ENCODE measurements around the gene HM13.
"Not testable (repeated sequence)": the region's sequence is repeated elsewhere in the genome, so short reads cannot be mapped to it uniquely, and the experiment has no call there.

The HM13 gene

DNA sequence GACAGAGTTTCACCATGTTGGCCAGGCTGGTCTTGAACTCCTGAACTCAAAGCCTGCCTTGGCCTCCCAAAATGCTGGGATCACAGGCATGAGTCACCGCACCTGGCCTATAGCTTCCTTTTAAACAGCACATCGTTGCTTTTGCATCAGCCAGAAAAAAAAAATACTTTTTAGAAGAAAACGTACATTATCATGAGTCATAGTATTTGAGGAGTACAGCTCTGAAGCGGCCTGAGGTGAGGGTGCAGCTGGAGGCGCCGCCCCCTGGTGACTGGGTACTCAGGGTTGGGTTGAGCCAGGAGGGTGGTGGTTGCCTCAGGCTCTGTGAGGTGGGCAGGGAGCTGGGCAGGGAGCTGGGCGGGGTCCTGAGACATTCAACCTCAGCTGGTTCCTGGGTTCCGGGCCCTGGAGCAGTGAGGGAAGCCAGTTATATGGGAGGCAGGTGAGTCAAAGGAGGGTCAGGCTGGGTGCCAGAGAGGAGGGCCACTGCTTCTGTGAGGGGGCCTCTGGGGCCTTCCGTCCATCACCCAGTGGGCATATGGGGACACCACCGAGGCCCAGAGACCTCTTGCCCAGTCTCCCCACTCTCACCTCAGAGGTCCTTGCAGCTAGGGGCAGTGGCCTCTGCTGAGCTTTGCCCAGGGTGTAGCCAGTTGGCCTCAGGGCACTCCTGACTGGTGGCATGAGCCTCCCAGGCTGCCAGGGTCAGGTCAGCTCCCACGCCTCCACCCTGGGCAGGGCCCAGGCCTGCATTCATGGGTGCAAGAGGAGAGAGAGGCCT lies 79.2 kb downstream of the HM13 start:
- DNase-seq (ENCODE audit: low spot score), result no peak

DNA sequence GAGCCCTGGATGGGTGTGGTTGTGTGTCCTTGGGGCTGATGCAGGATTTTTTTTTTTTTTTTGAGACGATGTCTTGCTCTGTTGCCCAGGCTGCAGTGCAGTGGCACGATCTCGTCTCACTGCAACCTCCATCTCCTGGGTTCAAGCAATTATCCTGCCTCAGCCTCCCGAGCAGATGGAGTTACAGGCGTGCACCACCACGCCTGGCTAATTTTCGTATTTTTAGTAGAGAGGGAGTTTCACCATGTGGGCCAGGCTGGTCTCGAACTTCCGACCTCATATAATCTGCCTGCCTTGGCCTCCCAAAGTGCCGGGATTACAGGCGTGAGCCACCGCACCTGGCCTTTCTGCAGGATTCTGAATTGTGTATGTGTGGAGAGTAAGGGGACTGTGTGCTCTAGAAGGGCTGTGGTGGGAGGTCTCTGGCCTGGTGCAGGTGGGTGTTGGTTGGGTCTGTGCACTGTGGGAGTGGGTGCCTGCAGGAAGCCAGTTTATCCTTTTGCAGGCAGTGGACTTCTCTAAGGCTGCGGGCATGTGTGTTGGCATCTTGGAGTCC lies 79.8 kb downstream of the HM13 start:
- DNase-seq (ENCODE audit: low spot score), result no peak

DNA sequence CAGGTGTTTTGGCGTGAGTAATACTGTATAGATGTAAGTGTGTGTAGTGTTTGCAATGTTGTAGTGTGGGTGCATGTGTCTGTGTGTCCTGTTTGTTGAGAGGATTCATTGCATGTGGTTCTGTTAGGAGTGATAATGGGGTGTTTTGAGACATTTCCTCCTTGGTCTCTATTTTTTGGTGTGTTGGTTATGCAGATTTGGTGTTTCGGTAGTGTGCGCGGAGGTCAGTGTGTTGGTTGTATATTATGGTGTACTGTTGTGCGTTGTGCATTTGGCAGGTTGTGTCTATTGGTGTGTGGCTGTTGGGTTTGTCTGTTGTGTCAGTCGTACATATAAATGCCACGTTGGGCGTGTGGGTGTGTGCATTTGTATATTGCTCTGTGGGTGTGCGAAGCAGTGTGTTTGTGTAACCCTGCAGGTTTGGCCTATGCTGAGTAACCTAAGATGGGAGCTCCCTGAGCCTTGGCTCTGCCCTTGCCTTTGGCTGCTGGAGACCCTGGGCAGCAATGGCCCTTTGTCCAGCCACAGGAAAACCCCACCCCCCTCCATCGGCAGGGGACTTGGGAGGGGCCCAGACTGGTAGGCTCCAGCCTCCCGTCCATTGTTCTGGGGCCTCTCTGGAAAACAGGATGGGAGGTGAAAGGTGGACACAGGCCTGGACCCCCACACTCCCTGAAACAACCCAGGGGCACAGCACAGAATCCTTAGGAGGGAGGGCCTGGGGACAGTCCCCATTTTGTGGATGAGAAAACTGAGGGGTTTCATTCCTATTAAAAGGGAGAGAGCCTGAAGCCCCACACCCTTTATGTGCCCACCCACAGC lies 80.5 kb downstream of the HM13 start:
- DNase-seq (ENCODE audit: low spot score), result no peak

DNA sequence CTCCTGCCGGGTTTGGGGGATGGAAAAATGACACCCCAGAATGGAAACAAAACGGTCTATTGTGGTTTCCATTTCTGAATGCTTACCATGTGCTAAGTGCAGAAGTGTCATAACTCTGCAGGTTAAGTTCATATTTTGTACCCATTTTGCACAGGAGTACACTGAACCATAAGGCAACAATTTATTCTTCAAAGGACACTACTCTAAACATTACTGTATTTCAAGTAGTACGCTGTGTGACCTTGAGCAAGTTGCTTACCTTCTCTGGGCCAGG lies 81.1 kb downstream of the HM13 start:
- no peak for DNase-seq (ENCODE audit: low spot score)

DNA sequence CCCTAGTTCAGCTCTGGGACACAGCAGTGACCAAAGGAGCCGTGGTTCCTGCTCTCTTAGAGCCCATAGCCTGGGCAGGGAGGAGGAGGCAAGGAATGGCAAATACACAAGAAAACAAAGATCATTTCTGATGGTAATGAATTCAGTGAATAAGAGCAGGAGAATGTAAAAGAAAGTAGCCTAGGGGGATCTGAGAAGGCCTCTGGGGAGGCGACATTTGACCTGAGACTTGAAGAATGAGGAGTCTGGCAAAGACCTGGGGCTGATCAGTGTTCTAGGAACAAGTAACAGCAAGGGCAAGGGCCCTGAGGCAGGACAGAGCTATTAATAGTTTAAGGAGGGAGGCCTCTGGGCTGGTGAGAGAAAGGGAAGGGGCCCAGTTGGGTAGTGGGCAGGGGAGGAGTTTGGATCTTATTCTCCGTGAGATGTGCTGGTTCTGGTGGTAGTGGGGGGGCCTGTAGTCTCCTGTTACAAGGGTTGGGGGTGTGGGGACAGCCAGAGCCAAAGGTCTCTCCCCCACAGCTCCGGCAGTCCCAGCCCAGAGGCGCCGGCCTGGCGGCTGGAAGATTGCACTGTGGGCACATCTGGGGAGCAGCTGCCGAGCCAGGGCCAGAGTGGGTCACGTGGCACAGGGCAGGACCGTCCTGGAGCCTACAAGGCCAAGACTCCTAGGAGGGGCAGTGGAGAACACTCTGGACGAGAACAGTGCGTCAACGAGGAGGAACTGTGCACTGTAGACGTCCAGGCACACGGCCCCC lies 81.6 kb downstream of the HM13 start:
- no peak for DNase-seq (ENCODE audit: low spot score)

DNA sequence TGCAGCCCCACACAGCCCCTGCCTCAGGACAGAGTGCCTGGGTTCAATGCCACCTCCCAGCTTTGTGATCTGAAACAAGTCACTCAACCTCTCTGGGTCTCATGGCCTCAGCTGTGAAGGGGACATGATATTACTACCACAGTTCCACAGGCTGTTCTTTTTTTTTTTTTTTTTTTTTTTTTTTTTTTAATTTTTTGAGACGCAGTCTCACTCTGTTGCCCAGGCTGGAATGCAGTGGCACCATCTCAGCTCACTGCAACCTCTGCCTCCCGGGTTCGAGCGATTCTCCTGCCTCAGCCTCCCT lies 82.1 kb downstream of the HM13 start:
- not testable (repeated sequence) for DNase-seq (ENCODE audit: low spot score)

DNA sequence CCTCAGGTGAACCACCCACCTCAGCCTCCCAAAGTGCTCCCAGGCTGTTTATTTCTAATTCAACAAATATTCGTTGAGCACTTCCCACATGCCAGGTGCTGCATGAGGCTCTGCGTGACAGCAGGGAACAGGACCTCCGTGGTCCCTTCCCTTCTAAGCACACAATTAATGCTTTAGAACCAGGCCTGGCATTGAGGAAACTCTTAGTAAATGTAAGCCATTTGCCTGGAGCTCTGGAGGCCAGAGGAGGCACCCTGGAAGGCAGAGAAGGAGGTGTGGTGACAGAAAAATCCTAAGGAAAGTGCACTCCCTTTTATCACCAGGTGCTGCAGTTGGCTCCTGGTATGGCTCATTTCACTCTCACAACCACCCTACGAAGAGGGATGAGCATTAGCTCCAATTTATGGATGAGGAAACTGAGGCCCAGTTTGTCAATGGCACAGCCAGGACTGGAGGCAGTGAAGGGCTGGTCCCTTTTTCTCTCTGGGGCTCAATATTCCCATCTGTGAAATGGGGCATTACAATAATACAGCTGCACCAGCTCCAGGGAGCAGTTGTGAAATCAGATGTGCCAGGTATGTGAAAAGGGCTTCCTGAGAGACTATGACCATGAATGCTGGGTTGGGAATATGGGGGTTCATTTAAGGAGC lies 82.7 kb downstream of the HM13 start:
- DNase-seq (ENCODE audit: low spot score), result no peak

DNA sequence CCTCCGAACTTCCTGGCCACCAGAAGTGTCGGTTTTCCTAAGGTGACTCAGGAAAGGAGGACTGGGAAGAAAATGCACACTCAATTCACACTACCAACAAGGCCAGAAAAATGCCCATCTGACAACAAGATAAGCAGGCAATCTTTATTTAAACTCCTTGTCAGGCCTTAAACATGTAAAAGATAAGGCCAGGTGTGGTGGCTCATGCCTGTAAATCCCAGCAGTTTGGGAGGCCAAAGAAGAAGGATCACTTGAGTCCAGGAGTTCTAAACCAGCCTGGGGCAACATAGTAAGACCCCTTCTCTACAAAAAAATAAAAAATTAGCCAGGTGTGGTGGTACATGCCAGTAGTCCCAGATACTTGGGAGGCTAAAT lies 83.2 kb downstream of the HM13 start:
- DNase-seq (ENCODE audit: low spot score), result no peak

DNA sequence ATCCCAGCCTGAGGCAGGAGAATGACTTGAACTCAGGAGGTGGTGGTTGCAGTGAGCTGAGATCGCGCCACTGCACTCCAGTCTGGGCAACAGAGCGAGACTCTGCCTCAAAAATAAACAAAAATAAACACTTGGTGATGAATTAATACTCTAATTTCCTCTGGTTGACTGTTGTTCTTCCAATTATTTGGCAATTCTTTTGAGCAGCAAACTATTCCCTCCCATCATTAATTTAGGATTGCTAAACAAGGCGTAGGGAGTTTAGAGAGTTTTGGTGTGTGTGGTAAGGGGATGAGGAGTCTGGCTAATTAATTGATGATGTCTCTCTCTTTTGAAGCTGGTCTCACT lies 88.2 kb downstream of the HM13 start:
- no peak for DNase-seq (ENCODE audit: low spot score)

DNA sequence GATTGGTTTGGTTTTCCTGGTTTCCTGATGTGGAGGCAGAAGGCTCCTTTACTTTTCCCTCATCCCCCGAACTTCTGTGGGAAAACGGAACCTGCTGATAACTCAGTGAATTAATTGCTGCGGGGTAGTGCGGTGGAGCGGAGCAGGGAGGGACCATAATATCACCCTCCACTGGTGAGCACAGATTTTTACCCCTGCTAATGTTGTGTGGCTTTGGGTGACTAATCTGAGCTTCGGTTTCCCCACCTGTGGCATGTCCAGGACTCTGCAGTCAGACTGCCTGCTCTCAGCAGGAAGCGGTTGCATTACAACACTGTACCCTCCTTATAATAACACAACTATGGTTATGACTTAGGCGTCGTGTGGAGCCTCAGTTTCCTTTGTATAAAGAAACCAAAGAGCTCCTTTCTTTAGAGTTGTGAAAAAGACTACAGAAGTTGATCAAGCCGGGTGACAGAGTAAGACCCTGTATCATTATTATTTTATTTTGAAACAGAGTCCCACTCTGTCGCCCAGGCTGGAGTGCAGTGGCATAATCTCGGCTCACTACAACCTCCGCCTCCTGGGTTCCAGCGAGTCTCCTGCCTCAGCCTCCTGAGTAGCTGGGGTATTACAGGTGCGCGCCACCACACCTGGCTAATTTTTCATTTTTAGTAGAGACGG lies 88.7 kb downstream of the HM13 start:
- no peak for DNase-seq (ENCODE audit: low spot score)

DNA sequence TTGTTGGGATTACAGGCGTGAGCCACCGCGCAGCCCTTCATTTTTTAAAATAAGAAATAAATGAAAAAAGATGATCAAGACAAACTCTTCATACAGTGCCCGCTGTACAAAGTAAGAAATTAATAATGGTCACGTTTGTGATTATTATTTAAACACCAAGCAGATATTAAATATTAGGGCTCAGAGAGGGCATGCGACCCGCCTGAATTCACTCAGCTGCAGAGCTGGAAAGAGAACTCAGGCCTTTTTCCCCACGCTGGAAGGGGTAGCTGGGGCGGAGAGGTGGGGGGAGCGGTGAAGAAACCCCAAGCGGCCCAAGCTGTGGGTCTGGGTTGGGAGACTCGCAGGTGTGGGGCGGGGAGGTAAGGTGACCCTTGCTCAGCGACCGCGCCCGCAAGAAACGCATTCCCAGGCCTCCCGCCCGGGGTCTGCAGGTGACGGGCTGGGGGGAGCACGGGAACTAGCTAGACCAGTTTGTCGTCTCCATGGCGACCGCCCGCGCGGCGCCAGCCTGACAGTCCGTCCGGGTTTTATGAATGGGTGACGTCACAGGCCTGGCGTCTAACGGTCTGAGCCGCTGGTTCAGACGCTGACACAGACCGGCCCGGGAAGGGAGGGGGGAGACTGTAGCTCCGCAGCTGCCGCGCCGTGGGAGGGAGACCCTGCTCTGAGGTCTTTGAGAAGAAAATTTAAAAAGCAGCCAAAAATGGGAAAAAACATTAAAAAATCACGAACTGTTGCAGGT lies 89.8 kb downstream of the HM13 start:
- DNase-seq (ENCODE audit: low spot score), result peak; percentile 80

DNA sequence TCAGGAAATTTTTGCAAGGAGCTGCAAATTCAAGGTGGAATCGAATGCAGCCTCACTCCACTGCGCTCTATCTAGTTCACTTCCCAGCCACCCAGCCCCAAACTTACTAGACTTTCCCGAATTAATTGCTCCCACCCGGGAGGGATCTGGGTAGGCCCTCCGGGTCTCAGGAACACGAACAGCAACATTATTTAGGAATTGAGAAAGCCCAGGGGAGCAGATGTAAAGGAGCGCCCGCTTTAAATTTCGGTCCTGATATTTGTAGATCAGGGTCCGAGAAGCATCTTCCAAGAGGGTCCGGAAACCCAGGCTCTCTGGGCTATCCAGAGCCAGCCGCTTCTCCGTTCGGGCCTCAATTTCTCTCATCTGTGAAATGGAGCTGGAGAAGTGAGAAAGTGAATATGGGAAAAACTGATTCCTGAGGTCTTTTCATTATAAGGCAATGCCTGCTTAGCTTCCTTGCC lies 90.4 kb downstream of the HM13 start:
- no peak for DNase-seq (ENCODE audit: low spot score)

DNA sequence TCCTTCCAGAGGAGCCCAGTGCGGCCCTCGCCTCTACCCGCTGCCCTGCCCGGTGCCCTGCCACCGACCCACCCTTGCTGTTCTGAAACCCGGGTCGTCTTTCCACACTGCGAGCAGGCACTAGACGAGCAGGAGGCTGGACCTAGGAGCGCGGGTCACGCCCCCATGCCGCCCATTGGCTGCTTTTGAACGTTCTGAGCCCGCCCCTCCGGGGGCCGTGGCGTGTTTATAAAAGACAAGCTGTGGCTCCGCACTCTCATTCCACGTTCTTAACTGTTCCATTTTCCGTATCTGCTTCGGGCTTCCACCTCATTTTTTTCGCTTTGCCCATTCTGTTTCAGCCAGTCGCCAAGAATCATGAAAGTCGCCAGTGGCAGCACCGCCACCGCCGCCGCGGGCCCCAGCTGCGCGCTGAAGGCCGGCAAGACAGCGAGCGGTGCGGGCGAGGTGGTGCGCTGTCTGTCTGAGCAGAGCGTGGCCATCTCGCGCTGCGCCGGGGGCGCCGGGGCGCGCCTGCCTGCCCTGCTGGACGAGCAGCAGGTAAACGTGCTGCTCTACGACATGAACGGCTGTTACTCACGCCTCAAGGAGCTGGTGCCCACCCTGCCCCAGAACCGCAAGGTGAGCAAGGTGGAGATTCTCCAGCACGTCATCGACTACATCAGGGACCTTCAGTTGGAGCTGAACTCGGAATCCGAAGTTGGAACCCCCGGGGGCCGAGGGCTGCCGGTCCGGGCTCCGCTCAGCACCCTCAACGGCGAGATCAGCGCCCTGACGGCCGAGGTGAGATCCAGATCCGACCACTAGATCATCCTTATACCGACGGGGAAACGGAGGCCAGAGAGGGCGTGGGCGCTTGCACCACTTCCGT lies 91.0 kb downstream of the HM13 start, which contains the start of gene ID1:
Gene ID1, plus strand, starts transcription at position 259 of the 871 bp plus-strand sequence. Its CDS starts 99 bp downstream, at position 358.
- peak; percentile 94 for DNase-seq (ENCODE audit: low spot score)

DNA sequence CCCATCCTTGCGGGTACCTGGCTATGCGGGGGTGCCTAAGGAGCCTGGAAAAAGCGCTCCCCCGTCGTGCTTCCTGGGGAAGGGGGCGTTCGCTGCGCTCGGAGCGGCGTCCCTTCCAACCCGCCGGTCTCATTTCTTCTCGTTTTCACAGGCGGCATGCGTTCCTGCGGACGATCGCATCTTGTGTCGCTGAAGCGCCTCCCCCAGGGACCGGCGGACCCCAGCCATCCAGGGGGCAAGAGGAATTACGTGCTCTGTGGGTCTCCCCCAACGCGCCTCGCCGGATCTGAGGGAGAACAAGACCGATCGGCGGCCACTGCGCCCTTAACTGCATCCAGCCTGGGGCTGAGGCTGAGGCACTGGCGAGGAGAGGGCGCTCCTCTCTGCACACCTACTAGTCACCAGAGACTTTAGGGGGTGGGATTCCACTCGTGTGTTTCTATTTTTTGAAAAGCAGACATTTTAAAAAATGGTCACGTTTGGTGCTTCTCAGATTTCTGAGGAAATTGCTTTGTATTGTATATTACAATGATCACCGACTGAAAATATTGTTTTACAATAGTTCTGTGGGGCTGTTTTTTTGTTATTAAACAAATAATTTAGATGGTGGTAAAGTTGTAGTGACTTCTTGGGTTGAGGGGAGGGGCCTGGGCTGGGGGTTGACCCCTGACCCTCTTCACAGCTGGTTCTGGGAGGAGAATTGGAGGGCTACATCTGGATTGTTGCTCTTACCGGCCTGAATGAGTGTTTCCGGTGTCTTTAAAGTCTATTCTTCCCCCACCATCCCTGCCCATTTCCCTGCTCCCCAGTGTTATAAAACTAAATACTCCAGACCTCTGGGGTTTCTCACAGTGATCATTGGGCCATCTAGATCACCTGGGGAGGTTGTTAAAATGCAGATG lies 91.9 kb downstream of the HM13 start:
- no peak for DNase-seq (ENCODE audit: low spot score)

DNA sequence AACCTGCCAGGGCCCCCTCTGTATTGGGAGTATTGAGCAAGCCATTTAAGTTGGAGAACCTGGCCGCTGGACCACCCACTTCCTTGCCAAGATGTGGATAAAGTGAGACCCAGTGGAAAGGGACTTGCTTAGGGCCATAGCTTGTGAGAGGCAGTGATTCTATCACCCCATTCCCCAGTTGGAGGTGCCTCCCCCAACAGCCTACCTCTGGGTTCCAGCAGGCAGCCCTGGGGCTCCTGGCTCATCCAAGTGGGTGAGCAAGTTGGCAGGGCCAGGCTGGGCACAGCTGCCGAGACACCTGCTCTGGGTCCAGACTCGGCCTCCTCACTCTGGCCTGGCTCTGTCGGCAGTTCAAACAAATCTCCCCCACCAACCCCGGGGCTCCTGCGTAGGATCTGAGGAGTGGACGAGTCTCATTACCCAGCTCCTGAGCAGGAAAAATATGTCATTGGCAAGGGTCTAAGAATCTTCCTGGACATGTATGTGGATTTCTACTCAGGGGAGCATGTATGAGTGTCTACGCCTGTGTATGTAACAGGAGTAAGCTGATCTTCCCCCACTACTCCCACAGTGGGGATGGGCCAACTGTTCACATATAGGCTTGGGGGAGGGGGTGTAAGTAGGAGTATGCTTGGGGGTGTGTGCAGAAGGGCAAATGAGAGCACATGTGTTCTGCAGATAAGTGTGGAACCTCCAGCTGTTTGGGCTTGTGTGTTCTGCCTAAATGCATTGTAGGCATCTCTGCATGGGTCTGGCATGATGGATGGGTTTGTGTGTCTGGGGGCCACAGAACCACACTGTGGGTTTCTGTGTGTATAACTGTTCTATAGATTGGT lies 92.8 kb downstream of the HM13 start:
- no peak for DNase-seq (ENCODE audit: low spot score)

DNA sequence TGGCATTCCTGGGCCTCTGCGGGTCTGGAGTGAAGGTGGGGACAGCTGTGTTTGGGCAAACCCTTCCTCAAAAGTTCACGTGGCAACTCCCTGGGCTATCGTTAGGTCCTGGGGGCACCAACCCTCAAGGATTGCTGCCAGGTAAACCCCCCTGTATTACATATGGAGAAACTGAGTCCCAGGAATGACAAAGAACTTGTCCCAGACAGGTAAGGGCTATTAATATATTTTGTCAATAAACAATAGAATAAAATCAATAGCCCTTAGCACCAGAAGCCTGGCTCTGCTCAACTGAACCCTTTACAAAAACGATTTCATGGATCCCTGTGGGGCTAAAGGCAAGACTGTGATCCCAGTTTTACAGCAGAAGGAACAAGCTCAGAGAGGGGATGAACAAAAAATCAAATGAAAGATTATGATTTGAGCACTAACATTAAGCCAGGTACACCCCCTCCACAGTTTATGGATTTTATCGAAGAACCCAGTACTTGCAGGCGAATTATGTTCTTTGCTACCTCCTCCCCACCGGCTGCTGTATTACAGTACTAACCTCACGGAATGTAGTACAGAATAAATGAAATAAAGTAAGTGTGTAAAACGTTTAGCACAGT lies 93.5 kb downstream of the HM13 start:
- DNase-seq (ENCODE audit: low spot score), result no peak

DNA sequence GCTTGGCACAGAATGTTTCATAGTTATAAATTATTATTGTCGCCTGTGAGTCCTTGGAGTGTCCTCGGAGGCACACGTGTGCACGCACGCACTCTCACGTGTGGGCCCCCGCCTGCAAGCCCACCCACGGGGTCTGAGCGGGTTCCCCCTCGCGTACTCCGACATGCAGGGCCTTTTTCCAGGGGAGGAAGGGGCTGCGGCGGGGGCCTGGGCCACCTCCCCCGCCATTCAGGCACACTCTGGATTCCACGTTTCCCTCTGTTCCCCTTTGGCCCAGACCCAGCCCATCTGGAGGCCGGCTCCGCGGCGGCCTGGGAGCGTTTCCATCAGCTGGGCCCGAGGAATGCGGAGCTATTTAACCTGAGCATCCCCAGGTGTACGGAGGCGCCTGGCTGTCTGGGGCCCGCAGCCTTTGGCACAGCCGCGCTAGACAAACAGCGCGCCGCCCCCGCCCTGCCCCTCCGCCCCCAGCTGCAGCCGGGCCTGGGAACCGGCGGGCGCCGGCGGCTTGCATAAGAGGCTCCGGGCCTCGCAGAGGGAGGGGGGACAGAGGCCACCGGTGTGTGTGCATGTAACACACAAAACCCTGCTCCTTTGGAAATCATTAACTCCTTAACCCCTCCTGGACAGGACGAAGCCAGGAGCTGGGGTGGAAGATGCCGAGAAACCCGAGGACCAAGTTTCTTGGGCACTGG lies 94.2 kb downstream of the HM13 start:
- DNase-seq (ENCODE audit: low spot score), result no peak
